Activated gamma-delta T cell treated with Interleukin-2 at 50 U/mL for 16 hours (primary cell): ENCODE data around the gene GRAPL.
A peak's percentile ranks its signal among the peaks of the same experiment; 100 is the strongest.
"Not testable (repeated sequence)": the region's sequence is repeated elsewhere in the genome, so short reads cannot be mapped to it uniquely, and the experiment has no call there.

Experiments used
- DNase-seq: peaks from one replicate; pipeline ENCODE4 v3.0.0-alpha.2; 2020

The GRAPL gene

DNA sequence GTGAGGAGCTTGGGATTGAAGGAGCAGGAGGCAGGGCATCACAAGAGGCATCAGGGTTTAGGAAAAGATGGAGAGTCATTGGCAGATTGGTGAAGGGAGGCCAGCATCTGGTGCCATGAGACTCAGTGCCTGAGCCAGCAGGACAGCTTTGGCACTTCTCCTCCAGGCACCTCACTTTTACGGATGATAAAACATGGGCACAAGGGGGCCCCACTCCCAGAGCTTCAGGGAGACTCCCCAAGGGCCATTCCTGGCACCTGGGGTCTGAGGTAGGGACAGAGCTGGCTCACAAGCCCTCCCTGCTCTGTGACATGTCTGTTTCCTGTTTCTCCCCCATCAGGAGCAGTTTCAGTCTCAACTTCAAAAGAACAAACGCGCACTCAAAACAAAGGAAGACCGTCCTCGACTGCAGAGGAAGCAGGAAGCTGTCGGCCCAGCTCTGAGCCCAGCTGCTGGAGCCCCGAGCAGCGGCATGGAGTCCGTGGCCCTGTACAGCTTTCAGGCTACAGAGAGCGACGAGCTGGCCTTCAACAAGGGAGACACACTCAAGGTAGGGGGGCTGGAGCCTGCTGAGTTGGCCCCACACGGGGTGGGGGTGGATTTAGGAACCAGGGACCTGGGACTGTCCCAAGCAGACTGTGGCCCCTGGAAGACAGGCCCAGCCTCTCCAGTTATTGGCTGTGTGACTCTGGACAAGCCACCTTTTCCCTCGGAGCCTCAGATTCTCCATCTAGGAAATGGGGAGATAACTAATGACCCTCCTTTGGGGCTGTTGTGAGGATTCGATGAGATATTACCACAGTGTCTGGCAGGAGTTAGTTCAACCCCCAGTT, at the start of gene GRAPL:
Gene GRAPL, plus strand, starts transcription at position 442 of the 833 bp plus-strand sequence. Its CDS starts 31 bp downstream, at position 473.
- not testable (repeated sequence) for DNase-seq

DNA sequence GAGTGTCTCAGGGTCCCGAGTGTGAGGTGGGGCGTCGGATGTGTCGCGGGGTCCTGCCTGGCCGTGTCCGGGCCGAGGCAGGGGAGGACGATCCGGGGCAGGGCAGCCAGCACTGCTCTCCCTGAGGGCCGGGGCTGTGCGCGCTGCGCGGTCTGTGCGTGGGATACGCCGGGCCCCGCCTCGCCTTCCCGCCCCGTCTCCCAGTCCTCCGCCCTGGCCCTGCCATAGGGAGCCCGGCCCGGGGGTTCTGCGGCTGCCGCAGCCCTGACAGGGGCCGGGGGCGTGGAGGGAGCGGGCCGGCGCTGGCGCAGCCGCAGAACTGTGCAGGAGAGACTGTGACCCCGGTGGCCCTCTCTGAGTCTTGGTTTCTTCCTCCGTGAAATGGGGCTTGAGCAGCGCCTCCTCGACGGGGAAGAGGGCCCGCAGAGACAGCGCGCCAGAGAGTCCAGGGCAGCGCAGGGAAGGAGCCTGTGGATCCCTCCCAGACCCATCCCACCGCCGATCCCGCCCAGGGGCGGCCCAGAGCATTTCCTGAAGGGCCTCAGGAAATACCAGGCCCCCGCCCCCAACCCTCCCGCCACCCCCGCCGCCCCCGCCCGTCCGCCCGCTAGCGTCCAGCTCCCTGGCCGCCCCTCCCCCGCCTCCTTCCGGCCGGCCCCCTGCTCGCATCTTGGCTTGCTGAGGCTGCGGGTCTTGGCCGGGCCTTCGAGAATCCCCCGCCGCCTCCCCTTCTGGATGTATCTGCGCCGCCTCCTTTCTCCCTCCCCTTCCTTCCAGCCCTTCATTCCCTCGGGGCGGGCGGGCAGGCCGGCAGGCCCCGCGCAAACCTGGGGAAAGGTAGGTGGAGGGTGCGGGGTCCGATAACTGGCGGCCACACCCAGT, 38.3 kb upstream of the GRAPL start:
- not testable (repeated sequence) for DNase-seq

DNA sequence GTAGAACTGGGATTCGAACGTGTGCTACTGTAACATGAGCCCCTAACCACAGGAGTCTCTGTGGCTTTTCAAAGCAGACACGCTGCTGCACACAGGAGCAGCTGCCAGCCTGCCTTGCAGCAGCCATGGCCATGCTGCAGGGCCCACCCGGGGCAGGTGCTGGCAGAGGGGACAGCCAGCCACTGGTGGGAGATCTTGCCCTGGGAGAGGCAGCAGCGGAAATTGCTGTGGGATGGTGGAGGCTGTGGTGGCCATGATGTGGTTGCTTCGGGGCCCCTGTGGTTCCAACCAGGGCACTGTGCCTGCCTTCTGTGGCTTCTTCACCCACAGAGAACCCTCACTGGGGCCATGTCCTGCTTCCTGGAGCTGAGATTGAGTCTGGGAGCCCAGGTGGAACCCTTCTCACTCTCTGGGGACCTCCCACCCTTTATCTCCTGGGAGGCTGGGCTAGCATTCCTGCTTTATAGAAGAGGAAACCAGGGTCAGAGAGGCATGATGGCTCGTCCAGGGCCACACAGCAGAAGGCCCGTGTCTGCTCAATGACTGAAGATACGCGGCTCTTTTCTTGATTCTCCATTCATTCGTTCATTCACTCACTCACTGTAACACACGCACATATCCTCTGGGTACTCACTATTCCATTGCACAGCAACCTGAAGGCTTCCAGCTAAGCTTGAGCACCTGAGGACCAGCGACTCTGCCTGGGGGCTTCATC, 37.2 kb upstream of the GRAPL start:
- DNase-seq, result not testable (repeated sequence)

DNA sequence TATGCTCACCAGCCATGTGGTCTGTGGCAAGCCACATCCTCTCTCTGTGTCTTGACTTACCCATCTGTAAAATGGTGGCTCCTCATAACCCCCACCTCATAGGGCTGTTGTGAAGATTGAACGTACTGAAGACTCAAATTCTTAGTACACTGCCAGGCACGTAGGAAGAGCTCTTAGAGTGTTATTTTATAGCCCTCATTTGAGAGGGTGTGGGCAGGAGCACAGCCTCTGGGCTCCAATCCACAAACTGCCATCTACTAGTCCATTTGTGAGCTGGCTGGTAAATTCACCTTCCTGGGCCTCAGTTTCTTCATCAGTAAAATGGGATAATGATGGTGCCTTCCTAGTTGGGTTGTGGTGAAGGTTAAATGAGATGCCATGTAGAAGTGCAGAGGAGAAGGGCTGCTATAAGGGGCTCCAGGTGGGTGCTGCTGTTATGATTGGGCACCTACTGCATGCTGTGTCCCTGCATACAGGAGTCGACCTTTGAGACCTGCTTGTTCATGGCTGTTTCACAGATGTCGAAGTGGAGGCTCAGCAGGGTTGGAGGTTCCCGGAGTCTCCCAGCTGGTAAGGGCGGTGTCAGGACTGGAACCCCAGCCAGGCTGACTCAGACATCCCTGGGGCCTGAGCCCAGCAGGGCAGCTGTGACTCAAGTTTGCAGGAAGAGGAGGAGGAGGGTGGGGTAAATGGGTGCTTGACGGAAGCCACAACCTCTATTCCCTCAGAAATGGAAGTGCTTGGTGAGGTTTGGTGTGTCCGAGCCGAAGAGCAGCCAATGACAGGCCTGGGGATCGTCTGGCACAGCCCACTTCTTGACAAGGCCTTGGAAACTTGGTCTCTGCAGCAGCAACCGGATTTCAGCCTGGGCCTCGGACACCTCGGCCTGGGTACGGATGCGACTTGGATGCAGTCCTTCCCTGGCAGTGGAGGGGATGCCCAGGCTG, 34.4 kb upstream of the GRAPL start:
- DNase-seq, result not testable (repeated sequence)

DNA sequence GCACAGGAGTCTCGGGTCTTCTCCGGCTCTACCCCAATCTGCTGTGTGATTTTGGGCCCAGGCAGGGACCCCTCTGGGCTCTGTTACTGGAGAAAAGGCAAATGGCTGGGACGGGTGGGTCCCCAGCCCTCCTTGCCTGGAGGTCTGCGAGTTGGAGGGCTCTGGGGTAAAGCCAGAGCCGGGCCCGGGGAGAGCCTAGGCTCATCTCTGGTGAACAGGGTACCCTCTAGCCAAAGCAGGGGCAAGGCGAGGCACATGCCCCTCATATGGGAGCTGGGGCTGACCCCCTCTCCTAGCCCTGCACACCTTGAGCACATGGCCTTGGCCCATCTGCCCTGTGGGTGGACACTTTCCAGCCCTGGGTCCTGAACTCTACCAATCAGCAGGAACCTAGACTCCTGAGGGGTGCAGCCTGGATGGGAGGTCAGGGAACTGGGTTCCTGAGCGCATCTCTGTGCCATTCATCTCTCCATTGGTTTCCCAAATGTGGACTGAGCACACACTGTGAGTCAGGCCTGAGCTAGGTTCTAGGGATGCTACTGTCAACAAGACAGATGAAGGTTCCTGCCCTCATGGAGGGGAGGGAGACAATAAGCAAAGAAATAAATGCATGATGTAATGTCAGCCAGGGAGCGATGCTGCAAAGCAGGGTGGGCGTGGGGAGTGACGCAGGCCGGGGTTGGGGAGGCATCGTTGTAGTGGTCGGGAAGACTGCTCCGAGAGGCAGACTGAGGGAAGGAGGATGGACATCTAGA, 33.5 kb upstream of the GRAPL start:
- not testable (repeated sequence) for DNase-seq

DNA sequence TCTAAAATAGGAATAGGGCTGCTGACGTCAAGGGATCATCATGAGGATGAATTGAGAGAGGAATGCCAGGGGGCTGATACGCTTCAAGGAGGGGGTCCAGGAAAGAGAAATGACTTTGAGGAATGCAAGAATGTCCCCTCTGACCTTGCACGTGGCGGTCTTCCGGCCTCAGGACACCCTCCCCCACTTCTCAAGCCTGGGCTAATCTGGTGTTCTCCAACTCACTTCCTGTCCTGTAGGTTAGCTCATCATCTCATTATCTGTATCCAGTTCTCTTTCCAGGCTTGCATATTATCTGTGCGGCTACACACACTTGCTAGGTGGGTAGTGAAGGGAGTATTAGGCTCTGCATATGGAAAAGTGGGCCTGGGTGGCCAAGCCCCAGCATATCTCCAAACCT, 18.9 kb upstream of the GRAPL start:
- DNase-seq, result not testable (repeated sequence)

DNA sequence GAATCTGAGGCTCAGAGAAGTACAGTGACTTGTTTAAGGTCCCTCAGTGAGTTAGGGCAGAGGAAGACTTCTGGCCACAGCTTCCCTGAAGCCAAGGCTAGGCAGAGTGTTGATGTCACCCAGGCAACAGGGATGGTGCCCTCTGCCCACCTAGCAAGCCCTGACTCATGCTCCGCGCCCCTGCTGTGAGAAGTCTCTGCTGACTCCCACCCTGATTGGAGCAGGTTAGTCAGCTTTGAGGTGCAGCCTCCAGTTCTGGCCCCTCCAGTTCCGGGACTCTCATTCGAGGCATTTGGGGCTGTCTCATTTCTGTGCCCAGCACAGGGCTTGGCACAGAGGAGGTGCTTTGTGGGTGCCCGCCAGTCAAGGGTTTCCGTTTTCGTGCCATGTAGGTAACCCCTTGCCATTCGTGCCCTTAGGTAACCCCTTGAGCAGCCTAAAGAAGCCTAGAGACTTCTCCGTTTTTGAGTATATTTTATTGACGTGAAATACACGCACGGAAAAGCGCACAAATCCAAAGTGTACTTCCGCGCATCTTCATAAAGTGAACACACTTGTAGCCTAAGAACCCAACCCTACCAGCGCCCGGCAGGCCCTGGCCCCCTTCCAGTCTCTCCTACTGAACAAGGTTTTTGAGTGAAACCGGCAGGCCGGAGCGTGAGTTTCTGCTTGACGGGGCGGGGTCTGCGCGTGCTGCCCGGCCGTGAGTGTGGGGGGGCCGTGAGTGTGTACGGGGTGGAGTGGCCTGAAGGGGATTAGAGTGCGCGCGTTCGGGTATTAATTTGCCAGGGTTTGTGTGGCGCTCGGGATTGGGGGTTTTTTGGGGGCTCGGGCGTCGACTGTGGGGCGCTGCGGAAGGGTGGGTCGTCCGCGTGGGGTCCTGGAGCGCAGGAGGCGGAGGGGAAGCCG, 16.9 kb upstream of the GRAPL start:
- not testable (repeated sequence) for DNase-seq

DNA sequence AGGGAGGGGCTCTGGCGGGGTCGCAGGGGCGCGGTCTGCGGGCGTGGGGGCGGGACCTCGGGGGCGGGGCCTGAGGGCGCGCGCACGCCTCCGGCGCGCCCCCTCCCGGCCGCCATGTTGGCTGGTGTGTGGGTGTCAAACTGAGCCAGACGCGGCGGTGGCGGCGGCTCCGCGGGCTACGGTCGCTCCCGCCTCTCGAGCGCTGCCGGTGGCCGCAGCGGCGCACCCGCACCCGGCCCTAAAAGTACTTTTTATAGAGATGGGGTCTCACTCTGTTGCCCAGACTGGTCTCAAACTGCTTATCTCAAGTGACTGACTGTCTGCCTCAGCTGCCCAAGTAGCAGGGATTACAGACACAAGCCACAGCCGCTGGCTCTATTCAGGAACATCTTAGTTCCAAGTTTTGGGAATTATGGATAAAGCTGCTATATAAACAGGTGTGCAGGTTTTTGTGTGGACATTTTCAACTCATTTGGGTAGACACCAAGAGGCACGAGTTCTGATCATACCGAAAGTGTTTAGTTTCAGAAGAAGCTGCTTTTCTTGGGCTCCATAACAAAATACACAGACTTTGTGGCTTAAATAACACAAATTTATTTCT, 16.2 kb upstream of the GRAPL start:
- peak; percentile 11 for DNase-seq

DNA sequence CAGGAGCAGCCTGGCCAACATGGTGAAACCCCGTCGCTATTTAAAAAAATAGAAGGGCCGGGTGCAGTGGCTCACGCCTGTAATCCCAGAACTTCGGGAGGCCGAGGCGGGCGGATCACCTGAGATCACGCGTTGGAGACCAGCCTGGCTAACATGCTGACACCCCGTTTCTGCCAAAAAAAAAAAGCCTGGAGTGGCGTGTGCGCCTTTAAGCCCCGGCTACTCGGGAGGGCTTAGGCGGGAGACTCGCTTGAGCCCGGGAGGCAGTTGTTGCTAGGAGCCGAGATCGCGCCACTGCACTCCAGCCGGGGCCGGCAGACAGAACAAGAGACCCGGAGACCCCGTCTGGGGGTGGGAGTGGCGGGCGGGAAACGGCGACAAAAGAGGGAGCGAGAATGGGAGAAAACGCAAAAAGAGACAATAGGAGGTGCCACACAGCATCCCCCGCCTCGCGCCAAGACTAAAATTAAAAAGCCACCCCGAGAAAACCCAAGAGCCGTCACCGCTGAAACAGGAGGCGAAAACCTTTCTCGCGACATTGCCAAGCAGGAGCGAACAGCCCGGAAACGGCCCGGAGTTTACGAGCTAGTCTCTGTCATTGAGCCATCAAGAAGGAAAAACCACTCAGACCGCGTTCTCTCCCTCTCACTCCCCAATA, 15.5 kb upstream of the GRAPL start:
- DNase-seq, result not testable (repeated sequence)

DNA sequence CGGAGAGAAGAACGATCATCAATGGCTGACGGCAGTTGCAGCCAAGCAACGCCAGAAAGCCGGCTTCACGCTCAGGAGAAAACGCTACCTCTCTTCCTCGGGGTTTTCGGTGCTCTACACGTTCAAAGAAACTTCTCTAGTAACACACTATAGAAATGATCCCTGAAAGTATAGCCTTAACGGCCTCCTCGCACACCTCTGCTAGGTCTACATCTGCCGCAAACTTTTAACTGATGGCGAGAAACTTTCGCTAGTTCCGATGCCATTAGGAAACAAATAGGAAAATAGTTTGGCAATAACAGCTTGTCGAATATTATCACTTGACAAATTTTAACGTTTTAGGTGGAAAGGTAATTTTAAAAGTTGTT, 14.9 kb upstream of the GRAPL start:
- peak; percentile 3 for DNase-seq

DNA sequence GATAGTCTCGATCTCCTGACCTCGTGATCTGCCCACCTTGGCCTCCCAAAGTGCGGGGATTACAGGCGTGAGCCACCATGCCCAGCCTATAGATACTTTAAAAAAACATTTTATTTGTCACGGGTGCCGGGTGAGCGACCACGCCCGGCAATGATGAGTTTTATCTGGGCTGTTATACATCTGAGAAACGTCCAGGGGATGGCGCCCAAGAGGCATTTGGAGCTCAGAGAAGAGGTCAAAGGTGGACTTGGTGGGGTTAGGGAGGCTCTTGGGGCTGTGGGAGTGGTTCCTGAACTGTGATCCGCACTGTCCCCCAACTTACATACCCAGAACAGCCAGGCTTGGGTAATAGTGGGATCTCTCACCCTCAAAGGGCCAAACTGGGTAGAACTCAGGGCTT, 8.7 kb upstream of the GRAPL start:
- not testable (repeated sequence) for DNase-seq

DNA sequence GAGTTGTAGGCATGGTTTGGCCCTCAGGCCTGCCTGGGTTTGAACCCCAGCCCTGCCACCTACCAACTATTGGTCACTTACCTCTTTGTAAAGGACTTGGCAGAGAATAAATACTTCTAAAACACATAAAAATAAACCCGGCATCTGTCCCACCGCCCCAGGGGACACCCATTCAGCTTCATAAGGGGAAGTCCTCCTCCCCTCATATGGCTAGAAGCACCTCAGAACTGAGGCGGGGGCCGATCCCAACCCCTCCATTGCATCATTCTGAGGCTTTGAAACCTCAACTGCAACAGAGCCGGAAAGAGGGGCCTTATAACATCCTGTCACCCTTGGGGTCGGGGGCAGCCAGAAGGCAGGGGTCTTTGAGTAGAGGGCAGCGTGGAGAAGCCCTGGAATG, 2.1 kb upstream of the GRAPL start:
- DNase-seq, result not testable (repeated sequence)

DNA sequence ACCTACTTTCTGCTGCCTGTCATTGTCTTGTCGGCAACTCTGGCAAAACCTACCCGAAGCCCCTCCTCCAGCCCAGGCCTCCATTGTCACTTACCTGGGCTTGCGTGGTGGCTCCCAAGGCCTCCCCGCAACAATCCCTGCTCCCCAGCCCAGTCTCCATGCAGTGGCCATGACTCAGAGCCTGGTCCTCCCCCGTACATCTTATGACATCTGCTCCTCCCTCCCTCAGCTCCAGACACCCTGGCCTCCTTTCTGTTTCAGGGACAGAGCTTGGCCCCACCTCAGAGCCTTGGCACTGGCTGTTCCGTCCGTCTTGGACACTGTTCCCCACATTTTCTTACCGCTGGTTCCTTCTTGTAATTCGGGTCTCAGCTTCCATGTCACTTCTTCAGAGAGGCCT, 2.1 kb downstream of the GRAPL start:
- DNase-seq, result not testable (repeated sequence)

DNA sequence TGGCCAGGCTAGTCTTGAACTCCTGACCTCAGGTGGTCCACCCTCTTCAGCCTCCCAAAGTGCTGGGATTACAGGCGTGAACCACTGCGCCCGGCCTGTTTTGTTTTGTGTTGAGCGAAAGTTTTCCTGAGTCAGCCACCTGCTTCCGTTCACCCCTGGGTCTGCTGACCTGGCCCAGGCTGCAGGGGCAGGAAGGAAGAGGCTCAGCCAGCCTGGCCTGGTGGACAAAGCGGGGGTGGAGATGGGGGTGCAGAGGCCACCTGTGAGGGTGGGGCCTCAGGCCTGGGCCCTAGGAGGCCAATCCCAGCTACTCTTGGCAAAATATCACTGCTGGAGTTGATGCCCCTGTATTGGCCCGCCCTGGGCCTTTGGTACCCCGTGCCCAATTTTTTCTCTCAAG, 3.7 kb downstream of the GRAPL start:
- not testable (repeated sequence) for DNase-seq

DNA sequence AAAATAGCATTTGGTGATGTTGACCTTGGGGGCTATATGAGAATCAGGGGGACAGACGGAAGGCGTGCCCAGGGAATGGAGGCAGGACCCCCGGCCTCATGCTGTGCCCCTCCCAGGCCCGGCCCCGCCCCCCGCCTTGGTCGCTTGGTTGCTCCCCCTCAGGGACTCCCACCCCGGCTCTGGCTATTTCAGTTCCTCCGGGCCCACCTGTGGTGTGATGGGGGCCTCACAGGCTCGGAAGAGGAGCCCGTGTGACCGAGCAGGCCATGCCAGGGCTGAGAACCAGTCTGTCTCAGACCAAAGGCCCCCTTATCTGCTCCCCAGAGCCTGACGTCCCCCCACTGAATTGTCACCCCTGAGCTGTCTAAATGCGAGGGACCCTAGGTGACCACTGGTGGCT, 4.4 kb downstream of the GRAPL start:
- not testable (repeated sequence) for DNase-seq

DNA sequence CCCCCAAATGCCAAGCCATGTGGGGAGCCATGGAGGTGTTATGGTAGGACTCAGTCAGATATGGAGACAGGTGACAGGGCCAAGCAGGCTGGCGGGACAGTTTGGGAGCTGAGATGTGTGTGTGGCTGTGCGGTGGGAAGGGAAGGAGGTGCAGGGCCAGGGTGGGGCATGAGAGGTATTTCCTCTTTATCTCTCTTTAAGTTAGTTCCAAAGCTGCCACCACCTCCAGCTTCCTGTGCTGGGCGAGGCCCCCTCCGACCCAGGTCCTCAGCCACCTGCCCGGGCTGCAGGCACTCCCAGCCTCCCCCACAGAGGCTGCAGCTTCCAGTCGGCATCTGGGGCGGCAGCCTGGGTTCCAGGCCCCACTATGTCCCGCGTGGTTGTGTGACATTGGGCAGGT, 6.4 kb downstream of the GRAPL start:
- DNase-seq, result not testable (repeated sequence)

DNA sequence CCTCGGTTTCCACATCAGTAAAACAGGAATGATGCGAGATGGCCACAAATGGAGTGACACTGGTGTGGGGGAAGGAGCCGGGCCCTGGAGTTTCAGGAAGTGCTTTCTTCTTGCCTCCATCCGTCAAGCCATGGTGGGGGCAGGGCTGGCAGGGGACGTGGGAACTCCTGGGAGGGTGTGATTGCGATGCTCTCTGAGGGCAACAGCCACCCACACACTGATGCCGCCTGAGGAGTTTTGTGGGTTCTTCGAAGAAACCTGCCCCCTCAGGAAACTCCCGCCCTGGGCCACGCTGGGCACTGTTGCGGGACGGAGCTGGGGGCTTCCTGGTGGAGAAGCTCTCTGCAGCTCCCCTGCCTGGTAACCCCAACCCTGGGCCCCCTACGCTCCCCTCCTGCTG, 8.0 kb downstream of the GRAPL start:
- not testable (repeated sequence) for DNase-seq

DNA sequence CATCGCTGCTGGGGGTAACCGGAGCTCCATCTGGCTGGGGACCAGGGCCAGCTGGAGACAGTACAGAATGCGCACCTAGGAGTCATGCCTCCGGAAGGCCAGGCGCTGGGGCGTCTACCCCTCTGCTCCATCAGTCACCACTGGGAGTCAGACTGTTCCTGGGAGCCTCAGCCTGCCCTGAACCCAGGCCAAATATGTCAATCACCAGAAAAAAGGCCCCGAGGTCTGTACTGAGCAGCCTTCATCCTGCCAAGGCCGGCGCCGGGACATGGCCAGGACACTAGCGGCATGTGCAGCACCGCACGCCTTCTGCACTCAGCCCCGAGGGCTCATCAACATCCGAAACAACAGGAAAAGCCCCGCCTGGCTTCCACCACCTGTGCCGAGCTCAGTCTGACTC, 8.7 kb downstream of the GRAPL start:
- DNase-seq, result not testable (repeated sequence)

DNA sequence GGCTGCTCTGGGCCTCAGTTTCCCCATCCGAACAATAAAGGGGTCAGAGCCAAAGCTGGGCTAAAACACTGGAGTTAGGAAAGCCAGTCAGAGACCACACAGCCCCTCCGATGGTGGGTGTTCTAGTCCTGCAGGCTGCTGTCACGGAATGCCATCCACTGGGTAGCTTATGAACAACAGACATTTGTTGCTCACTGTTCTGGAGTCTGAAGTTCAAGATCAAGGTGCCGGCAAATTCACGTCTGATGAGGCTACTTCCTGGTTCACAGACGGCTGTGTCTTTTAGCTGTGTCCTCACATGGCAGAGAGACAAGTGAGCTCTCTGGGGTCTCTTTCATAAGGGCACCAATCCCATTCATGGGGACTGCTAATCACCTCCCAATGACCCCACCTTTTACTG, 9.2 kb downstream of the GRAPL start:
- not testable (repeated sequence) for DNase-seq
